Chondrocyte (in vitro differentiated cells): ENCODE results near the gene ENTPD2. TPM values are rescaled to one million over a fixed set of nuclear protein-coding genes. Genes with fewer than 3 reads are reported as not detected.
A peak's percentile ranks its signal among the peaks of the same experiment; 100 is the strongest.

Experiments
- DNase-seq: peaks from one replicate; pipeline ENCODE4 v3.0.0; 2021; ENCODE audit warnings: mixed read lengths, low spot score
- H3K27ac Mint-ChIP-seq: one replicate; pipeline ENCODE4 v1.8.0; 2021; ENCODE audit warnings: mild to moderate bottlenecking, moderate library complexity, mixed read lengths; ENCODE audit not compliant: unreplicated experiment
- H3K27me3 Mint-ChIP-seq: 2 replicates; pipeline ENCODE4 v1.8.0; 2021; ENCODE audit warnings: low read depth, mixed read lengths
- H3K36me3 Mint-ChIP-seq: 2 replicates; pipeline ENCODE4 v1.8.0; 2021; ENCODE audit warnings: low read depth, mixed read lengths
- H3K4me1 Mint-ChIP-seq: 2 replicates; pipeline ENCODE4 v1.8.0; 2021; ENCODE audit warnings: low read depth, mild to moderate bottlenecking, mixed read lengths
- H3K4me3 Mint-ChIP-seq: one replicate; pipeline ENCODE4 v1.8.0; 2021; ENCODE audit warnings: mild to moderate bottlenecking, moderate library complexity, mixed read lengths; ENCODE audit not compliant: unreplicated experiment
- H3K9me3 Mint-ChIP-seq: 2 replicates; pipeline ENCODE4 v1.8.0; 2021; ENCODE audit warnings: low read depth, mixed read lengths
- total RNA-seq: library from RNA; stranded (reverse); gene quantifications from 3 replicates; pipeline ENCODE4 v1.2.1, GENCODE V29; 2021
- TF ChIP-seq, protein P1 (sequence below): fragments of 200-600 bp; sonication (generic); IDR thresholded peaks from 2 replicates; pipeline ENCODE4 v1.5.0; 2021; ENCODE audit warnings: antibody characterized with exemption, mild to moderate bottlenecking, moderate library complexity

The ENTPD2 gene
- total RNA-seq, 1 donor from 2014 or later: 0.15 TPM

DNA sequence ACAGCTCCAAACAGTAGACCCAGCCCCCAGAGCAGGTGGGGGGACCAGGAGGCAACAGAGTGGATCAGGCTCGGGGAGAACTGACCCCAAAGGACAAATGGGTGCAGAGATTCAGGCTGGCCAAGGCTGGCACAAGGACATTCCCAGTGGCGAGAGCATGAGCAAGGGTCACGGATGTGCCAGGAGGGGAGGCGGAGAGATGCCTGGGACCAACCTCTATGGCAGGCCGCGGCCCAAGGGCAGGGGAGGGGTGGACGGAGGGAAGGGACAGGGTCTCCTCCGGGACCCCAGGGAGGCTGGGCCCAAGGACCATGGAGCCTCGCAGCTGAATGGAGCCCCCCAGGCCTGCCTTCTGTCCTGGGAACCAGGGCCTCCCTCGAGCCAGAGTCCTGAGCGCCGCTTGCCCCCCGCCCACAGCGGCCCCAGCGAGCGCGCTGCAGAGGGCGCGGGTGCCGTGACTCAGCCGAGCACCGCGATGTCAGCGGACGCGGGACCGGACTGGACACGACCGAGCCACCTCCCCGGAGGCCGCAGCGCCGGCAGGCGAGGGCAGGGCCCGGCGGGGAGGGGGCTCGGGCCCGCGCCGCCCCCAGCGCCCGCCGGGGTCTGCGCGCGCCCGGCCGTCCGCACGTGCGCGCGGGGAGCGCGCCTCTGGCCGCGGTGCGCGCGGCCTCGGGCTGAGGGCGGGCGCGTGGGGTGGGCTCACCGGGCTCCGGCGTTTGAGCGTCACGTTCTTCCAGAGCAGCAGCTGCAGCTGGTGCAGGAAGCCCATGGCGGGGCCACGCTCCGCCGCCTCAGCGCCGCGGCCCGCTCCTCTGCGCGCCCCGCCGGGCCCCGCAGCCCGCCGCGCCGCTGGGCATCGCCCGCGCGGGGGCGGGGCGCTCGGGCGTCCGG, 26.2 kb downstream of the ENTPD2 start, which contains the start of gene ABCA2:
ABCA2 (minus strand) TSS at position 869 of the 894 bp plus-strand sequence; CDS start at position 772, 97 bp downstream.
- no peak for DNase-seq
- peak within 1 kb of the TSS; percentile 17 for H3K27ac Mint-ChIP-seq
- H3K4me3 Mint-ChIP-seq: peak within 1 kb of the TSS; percentile 74
- TF ChIP-seq, protein P1, sequence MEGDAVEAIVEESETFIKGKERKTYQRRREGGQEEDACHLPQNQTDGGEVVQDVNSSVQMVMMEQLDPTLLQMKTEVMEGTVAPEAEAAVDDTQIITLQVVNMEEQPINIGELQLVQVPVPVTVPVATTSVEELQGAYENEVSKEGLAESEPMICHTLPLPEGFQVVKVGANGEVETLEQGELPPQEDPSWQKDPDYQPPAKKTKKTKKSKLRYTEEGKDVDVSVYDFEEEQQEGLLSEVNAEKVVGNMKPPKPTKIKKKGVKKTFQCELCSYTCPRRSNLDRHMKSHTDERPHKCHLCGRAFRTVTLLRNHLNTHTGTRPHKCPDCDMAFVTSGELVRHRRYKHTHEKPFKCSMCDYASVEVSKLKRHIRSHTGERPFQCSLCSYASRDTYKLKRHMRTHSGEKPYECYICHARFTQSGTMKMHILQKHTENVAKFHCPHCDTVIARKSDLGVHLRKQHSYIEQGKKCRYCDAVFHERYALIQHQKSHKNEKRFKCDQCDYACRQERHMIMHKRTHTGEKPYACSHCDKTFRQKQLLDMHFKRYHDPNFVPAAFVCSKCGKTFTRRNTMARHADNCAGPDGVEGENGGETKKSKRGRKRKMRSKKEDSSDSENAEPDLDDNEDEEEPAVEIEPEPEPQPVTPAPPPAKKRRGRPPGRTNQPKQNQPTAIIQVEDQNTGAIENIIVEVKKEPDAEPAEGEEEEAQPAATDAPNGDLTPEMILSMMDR: no peak
- no peaks in the 10 kb centered on the region for H3K27me3 Mint-ChIP-seq
- H3K4me1 Mint-ChIP-seq: peaks cover 7% of the 10 kb centered on the region
- H3K36me3 Mint-ChIP-seq: no peaks in the 10 kb centered on the region
- H3K9me3 Mint-ChIP-seq: no peaks in the 10 kb centered on the region

DNA sequence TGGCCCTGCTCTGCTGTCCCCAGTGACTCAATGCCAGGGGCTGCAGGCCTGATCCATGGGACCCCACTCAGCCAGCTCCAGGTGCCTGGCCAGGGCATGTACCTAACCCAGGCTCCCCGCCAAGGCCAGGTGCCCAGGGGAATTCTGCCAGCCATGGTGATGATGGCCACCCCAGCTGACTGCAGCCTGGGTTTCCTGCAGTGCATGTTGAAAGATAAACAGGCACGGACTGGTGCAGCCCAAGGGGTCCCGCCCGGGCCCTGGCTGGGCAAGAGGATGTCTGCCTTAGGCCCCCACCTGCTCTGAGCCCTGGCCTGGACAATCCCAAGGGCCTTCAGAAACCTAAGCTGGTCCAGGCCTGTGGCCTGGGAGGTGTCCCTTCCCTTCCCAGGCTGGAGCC, 27.0 kb downstream of the ENTPD2 start:
- TF ChIP-seq, protein P1: no peak
- Mint-ChIP-seq H3K4me1 (peaks cover 7% of the 10 kb centered on the region), H3K36me3 (no peaks in the 10 kb centered on the region), H3K4me3 (peak overlapping the region; percentile 74), H3K27ac (no peak overlapping the region), H3K27me3 (no peaks in the 10 kb centered on the region), H3K9me3 (no peaks in the 10 kb centered on the region)
- no peak for DNase-seq

DNA sequence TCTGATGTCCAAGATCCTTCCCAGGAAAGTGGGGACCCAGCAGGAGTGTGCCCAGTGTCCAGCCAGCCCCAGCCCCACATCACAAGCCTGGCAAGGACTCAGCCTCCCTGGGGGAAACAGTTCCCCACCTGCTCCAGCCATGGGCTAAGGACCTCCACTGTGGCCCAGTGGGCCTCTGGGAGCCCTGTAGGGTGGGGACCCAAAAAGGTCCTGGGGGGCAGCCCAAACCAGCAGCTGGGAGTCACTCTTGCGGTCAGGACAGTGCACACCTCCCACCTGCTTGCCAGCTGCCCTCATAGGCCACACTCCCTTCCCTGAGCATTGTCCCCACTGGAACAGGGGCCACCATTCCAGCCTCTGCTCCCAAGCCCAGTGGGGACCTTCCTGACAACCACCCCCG, 27.5 kb downstream of the ENTPD2 start:
- DNase-seq: no peak

GRCh38 chr9:137025517-137025966, 28.3 kb downstream of the ENTPD2 start:
- H3K4me1 Mint-ChIP-seq: peaks cover 7% of the 10 kb centered on the region
- TF ChIP-seq, protein P1: no peak
- H3K9me3 Mint-ChIP-seq: no peaks in the 10 kb centered on the region
- DNase-seq: no peak
- no peak overlapping the region for H3K27ac Mint-ChIP-seq
- no peaks in the 10 kb centered on the region for H3K36me3 Mint-ChIP-seq
- H3K4me3 Mint-ChIP-seq: no peak overlapping the region
- no peaks in the 10 kb centered on the region for H3K27me3 Mint-ChIP-seq

More for the DNA sequence above, 27.5 kb downstream of the ENTPD2 start:
- peaks cover 7% of the 10 kb centered on the region for H3K4me1 Mint-ChIP-seq
- H3K27ac Mint-ChIP-seq: no peak overlapping the region
- TF ChIP-seq, protein P1: no peak
- no peaks in the 10 kb centered on the region for H3K9me3 Mint-ChIP-seq
- H3K27me3 Mint-ChIP-seq: no peaks in the 10 kb centered on the region
- no peaks in the 10 kb centered on the region for H3K36me3 Mint-ChIP-seq
- no peak overlapping the region for H3K4me3 Mint-ChIP-seq

GRCh38 chr9:137023583-137023991, 30.3 kb downstream of the ENTPD2 start:
- Mint-ChIP-seq H3K36me3 (peaks cover 4% of the 10 kb centered on the region), H3K4me1 (peaks cover 7% of the 10 kb centered on the region), H3K4me3 (no peak overlapping the region), H3K27ac (no peak overlapping the region), H3K27me3 (no peaks in the 10 kb centered on the region), H3K9me3 (no peaks in the 10 kb centered on the region)
- TF ChIP-seq, protein P1: no peak
- no peak for DNase-seq
